ENCODE results near the gene OPN1SW. TPM values are rescaled to one million over a fixed set of nuclear protein-coding genes. Genes with fewer than 3 reads are reported as not detected.
A peak's percentile ranks its signal among the peaks of the same experiment; 100 is the strongest.

Gene OPN1SW
- total RNA-seq, 1 donor from 2014 or later: not detected

GRCh38 chr7:128794020-128794419 is 18.4 kb upstream of the OPN1SW start:
- no peak for DNase-seq
- Mint-ChIP-seq H3K27ac (ENCODE audit: unreplicated experiment) (no peak overlapping the region), H3K4me3 (ENCODE audit: unreplicated experiment) (peak overlapping the region; percentile 50), H3K4me1 (ENCODE audit: low read depth, unreplicated experiment) (peaks cover 11% of the 10 kb centered on the region), H3K27me3 (ENCODE audit: unreplicated experiment) (peaks cover 13% of the 10 kb centered on the region), H3K9me3 (ENCODE audit: unreplicated experiment) (peaks cover 5% of the 10 kb centered on the region), H3K36me3 (ENCODE audit: unreplicated experiment) (peaks cover 26% of the 10 kb centered on the region)
- TF ChIP-seq CTCF (IDR thresholded peaks at IDR 0.05; ENCODE audit: partially characterized antibody, unreplicated experiment): no peak

GRCh38 chr7:128793181-128793547 is 17.6 kb upstream of the OPN1SW start:
- no peak overlapping the region for H3K27ac Mint-ChIP-seq (ENCODE audit: unreplicated experiment)
- peaks cover 13% of the 10 kb centered on the region for H3K27me3 Mint-ChIP-seq (ENCODE audit: unreplicated experiment)
- TF ChIP-seq CTCF (IDR thresholded peaks at IDR 0.05; ENCODE audit: partially characterized antibody, unreplicated experiment): no peak
- DNase-seq: no peak
- H3K36me3 Mint-ChIP-seq (ENCODE audit: unreplicated experiment): peaks cover 26% of the 10 kb centered on the region
- H3K4me1 Mint-ChIP-seq (ENCODE audit: low read depth, unreplicated experiment): peaks cover 11% of the 10 kb centered on the region
- peaks cover 6% of the 10 kb centered on the region for H3K9me3 Mint-ChIP-seq (ENCODE audit: unreplicated experiment)
- H3K4me3 Mint-ChIP-seq (ENCODE audit: unreplicated experiment): peak overlapping the region; percentile 90

- H3K9me3 Mint-ChIP-seq (ENCODE audit: unreplicated experiment): peaks cover 6% of the 10 kb centered on the region
- peak overlapping the region; percentile 90 for H3K4me3 Mint-ChIP-seq (ENCODE audit: unreplicated experiment)
- DNase-seq: peak; percentile 53
These were observed 17.0 kb upstream of the OPN1SW start for GRCh38 chr7:128792471-128793180.

GRCh38 chr7:128791972-128792327 is 16.4 kb upstream of the OPN1SW start:
- H3K4me3 Mint-ChIP-seq (ENCODE audit: unreplicated experiment): peak overlapping the region; percentile 90
- DNase-seq: no peak
- peaks cover 11% of the 10 kb centered on the region for H3K4me1 Mint-ChIP-seq (ENCODE audit: low read depth, unreplicated experiment)
- H3K27ac Mint-ChIP-seq (ENCODE audit: unreplicated experiment): peak overlapping the region; percentile 78
- peaks cover 11% of the 10 kb centered on the region for H3K27me3 Mint-ChIP-seq (ENCODE audit: unreplicated experiment)
- H3K9me3 Mint-ChIP-seq (ENCODE audit: unreplicated experiment): peaks cover 6% of the 10 kb centered on the region
- H3K36me3 Mint-ChIP-seq (ENCODE audit: unreplicated experiment): peaks cover 19% of the 10 kb centered on the region
- no peak for TF ChIP-seq CTCF (IDR thresholded peaks at IDR 0.05; ENCODE audit: partially characterized antibody, unreplicated experiment)

More at GRCh38 chr7:128792471-128793180, 17.0 kb upstream of the OPN1SW start:
- H3K27me3 Mint-ChIP-seq (ENCODE audit: unreplicated experiment): peaks cover 13% of the 10 kb centered on the region
- H3K4me1 Mint-ChIP-seq (ENCODE audit: low read depth, unreplicated experiment): peaks cover 11% of the 10 kb centered on the region
- H3K36me3 Mint-ChIP-seq (ENCODE audit: unreplicated experiment): peaks cover 26% of the 10 kb centered on the region
- peak overlapping the region; percentile 78 for H3K27ac Mint-ChIP-seq (ENCODE audit: unreplicated experiment)
- TF ChIP-seq CTCF (IDR thresholded peaks at IDR 0.05; ENCODE audit: partially characterized antibody, unreplicated experiment): no peak

Data from glutamatergic neuron (in vitro differentiated cells).